NCI-H1694 (cell line): ENCODE results near the gene POP5.
"Not testable (repeated sequence)": the region's sequence is repeated elsewhere in the genome, so short reads cannot be mapped to it uniquely, and the experiment has no call there.

Experiments used
- DNase-seq: peaks from one replicate; lab custom pipeline; 2025; lab: John Stamatoyannopoulos, UW

POP5 gene

GRCh38 chr12:120536064-120536791 is 45.0 kb downstream of the POP5 start:
- no peak for DNase-seq

DNA sequence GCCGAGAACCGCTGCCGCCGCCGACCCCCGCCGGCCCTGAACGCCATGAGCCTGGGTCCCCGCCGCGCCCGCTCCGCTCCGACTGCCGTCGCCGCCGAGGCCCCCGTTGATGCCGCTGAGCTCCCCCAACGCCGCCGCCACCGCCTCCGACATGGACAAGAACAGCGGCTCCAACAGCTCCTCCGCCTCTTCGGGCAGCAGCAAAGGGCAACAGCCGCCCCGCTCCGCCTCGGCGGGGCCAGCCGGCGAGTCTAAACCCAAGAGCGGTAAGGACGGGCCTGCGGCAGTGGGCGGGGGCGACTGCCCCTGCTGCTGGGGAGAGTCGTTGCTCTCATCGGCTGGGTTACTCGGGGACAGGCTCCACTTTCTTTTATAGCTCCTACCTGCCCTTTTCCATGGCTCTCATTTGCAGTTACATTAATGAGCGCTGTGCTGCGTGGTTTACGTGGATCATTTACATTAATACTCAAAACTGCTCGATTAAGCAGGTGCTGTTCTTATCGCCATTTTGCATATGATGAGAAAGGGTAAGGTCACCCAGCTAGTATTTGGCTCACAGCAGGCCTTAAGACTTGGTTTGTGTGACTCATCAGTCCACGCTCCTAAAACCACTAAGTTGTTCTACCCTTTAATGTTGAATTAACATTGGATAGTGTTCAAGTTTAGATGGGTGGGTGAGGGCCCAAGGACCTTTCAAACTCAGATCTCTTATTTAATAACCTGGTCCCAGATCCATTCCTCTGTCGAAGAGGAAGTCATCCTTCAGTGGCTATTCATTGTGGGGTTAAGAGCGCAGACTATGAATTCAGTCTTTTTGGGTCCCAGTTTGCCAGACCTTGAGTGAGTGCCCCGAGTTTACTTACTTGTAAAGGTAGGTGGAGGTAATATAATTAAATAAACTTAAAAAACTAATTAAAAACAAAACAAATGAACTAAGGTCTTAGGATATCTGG is 46.2 kb downstream of the POP5 start:
- DNase-seq = no peak

DNA sequence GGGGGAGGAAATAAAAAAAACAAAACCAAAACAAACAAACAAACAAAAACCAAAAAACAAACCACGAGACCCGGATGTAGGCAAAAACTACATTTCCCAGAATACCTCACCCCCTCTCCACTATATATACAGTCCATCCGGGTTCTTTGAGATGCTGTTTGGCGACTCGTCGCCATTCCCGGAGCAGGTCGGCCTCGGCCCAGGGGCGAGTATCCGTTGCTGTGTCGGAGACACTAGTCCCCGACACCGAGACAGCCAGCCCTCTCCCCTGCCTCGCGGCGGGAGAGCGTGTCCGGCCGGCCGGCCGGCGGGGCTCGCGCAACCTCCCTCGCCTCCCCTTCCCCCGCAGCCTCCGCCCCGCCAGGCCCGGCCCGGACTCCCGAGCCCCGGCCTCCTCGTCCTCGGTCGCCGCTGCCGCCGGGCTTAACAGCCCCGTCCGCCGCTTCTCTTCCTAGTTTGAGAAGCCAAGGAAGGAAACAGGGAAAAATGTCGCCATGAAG is 46.9 kb downstream of the POP5 start, which contains the start of gene RNF10:
RNF10 (plus strand) TSS at position 154 of the 500 bp plus-strand sequence. CDS start 456 bp downstream, outside the sequence.
- peak; percentile 70 for DNase-seq

DNA sequence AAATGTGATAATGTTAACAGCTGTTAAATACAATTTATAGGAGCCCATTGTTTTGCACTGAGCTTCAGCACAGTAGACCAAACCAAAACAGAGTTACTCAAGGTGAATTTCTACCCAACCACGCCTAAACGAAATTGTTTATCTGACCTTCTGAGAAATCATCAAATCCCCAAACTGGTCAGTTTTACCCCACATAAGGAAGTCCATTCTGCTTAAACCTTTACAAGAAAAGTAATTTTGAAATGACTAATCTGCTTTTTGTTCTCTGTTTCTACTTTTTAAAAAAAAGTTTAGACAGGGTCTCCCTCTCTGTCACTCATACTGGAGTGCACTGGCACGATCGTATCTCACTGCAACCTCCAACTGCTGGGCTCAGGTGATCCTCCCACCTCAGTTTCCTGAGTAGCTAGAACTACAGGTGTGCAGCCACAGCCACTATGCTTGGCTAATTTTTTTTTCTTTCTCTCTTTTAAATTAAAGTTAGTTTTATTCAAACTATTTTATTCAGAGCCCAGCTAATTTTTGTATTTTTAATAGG is 48.4 kb downstream of the POP5 start:
- DNase-seq = no peak

- DNase-seq = not testable (repeated sequence)
These were observed 50.8 kb downstream of the POP5 start for GRCh38 chr12:120530418-120530761.

GRCh38 chr12:120529641-120530417 is 51.4 kb downstream of the POP5 start:
- no peak for DNase-seq

GRCh38 chr12:120528861-120529525 is 52.2 kb downstream of the POP5 start, which contains the start of gene COQ5:
COQ5 (minus strand) TSS chr12:120529158; CDS start chr12:120529141, 17 bp downstream.
- peak; percentile 83 for DNase-seq
